GM23338 (cell line): ENCODE data around the gene EVL. TPM values are rescaled to one million over a fixed set of nuclear protein-coding genes. Genes with fewer than 3 reads are reported as not detected.

Experiments used
- ATAC-seq: fragments of 200-7000 bp; cut with Tn5 transposase; 3 replicates; pipeline ENCODE4 v1.9.1; 2020
- DNase-seq: peaks from one replicate; pipeline ENCODE4 v3.0.0-alpha.2; 2015; ENCODE audit warnings: low spot score
- H2AFZ ChIP-seq: fragments of 200-600 bp; sonication (generic); 2 replicates; pipeline ENCODE4 v1.8.0; 2016; ENCODE audit warnings: antibody characterized with exemption, mild to moderate bottlenecking, moderate library complexity
- H3F3A ChIP-seq: fragments of 200-600 bp; sonication (generic); replicated peaks from 2 replicates; pipeline ENCODE4 v1.8.0; 2017; ENCODE audit warnings: antibody characterized with exemption, mixed run types, low read depth
- H3K27ac ChIP-seq: fragments of 200-600 bp; sonication (generic); 2 replicates; pipeline ENCODE4 v1.6.1; 2016; ENCODE audit warnings: low read depth
- H3K27me3 ChIP-seq: fragments of 200-600 bp; sonication (generic); 2 replicates; pipeline ENCODE4 v1.8.0; 2016; ENCODE audit warnings: mild to moderate bottlenecking, mixed run types, moderate library complexity; ENCODE audit not compliant: insufficient read depth
- H3K36me3 ChIP-seq: fragments of 200-600 bp; sonication (generic); 2 replicates; pipeline ENCODE4 v1.8.0; 2016; ENCODE audit warnings: mild to moderate bottlenecking; ENCODE audit not compliant: insufficient read depth
- H3K4me1 ChIP-seq: fragments of 200-600 bp; sonication (generic); 2 replicates; pipeline ENCODE4 v1.8.0; 2016; ENCODE audit warnings: mild to moderate bottlenecking, moderate library complexity; ENCODE audit not compliant: insufficient read depth
- H3K4me2 ChIP-seq: fragments of 200-600 bp; sonication (generic); 2 replicates; pipeline ENCODE4 v1.7.1; 2017; ENCODE audit warnings: mixed run types
- H3K4me3 ChIP-seq: fragments of 200-600 bp; sonication (generic); 2 replicates; pipeline ENCODE4 v1.6.1; 2016; ENCODE audit warnings: mixed run types
- H3K79me2 ChIP-seq: fragments of 200-600 bp; sonication (generic); replicated peaks from 2 replicates; pipeline ENCODE4 v1.8.0; 2017; ENCODE audit warnings: mild to moderate bottlenecking; ENCODE audit not compliant: insufficient read depth
- H3K9me2 ChIP-seq: fragments of 200-600 bp; sonication (generic); 2 replicates; pipeline ENCODE4 v1.8.0; 2017; ENCODE audit not compliant: insufficient read depth
- H4K20me1 ChIP-seq: fragments of 200-600 bp; sonication (generic); replicated peaks from 2 replicates; pipeline ENCODE4 v1.8.0; 2017; ENCODE audit warnings: mild to moderate bottlenecking; ENCODE audit not compliant: insufficient read depth
- H3K27ac Mint-ChIP-seq: 2 replicates; pipeline ENCODE4 v1.8.0; 2020; ENCODE audit warnings: inconsistent platforms, mild to moderate bottlenecking, moderate library complexity, mixed read lengths
- H3K27me3 Mint-ChIP-seq: 3 replicates; pipeline ENCODE4 v1.8.0; 2022; ENCODE audit warnings: low read depth, mild to moderate bottlenecking, moderate library complexity, mixed read lengths, inconsistent platforms; ENCODE audit not compliant: insufficient read depth, poor library complexity
- H3K36me3 Mint-ChIP-seq: 3 replicates; pipeline ENCODE4 v1.8.0; 2021; ENCODE audit warnings: low read depth, mild to moderate bottlenecking, inconsistent platforms, moderate library complexity, mixed read lengths
- H3K4me1 Mint-ChIP-seq: 3 replicates; pipeline ENCODE4 v1.8.0; 2020; ENCODE audit warnings: mild to moderate bottlenecking, inconsistent platforms, mixed read lengths
- H3K4me3 Mint-ChIP-seq: 3 replicates; pipeline ENCODE4 v1.8.0; 2021; ENCODE audit warnings: moderate library complexity, mild to moderate bottlenecking, inconsistent platforms, mixed read lengths
- H3K9me3 Mint-ChIP-seq: 3 replicates; pipeline ENCODE4 v1.8.0; 2020; ENCODE audit warnings: moderate library complexity, mild to moderate bottlenecking, inconsistent platforms, mixed read lengths
- CREB1 ChIP-seq: fragments of 250-450 bp; sonication (Bioruptor Pico); IDR thresholded peaks from 2 replicates; pipeline ENCODE4 v1.5.0; 2020; ENCODE audit warnings: low read depth, mild to moderate bottlenecking, moderate library complexity
- CTCF ChIP-seq, 2 experiments: fragments of 200-600 bp in 1 of 2; sonication (generic) in 1 of 2; conservative IDR thresholded peaks; 2 replicates each; pipeline versions ENCODE4 v1.5.1 to v1.6.1; 2016 to 2017; ENCODE audit warnings: antibody characterized with exemption in 2 of 2, low read depth in 2 of 2, mild to moderate bottlenecking in 2 of 2, moderate library complexity in 1 of 2
- EZH2phosphoT487 ChIP-seq: fragments of 200-600 bp; sonication (generic); IDR thresholded peaks from one replicate; pipeline ENCODE4 v1.8.1; 2018; ENCODE audit warnings: antibody characterized with exemption; ENCODE audit not compliant: unreplicated experiment
- JUNB ChIP-seq: IDR thresholded peaks from one replicate; pipeline ENCODE4 v1.6.1; 2016; ENCODE audit warnings: antibody characterized with exemption; ENCODE audit not compliant: unreplicated experiment
- REST ChIP-seq: IDR thresholded peaks from one replicate; pipeline ENCODE4 v1.6.1; 2018; ENCODE audit warnings: antibody characterized with exemption; ENCODE audit not compliant: unreplicated experiment
- STAT1 ChIP-seq: IDR thresholded peaks from one replicate; pipeline ENCODE4 v1.6.1; 2016; ENCODE audit warnings: antibody characterized with exemption; ENCODE audit not compliant: unreplicated experiment
- ZNF114 ChIP-seq: fragments of 250-450 bp; sonication (Bioruptor Pico); IDR thresholded peaks from 2 replicates; pipeline ENCODE4 v1.5.0; 2020; ENCODE audit warnings: mild to moderate bottlenecking, moderate library complexity
- ZNF331 ChIP-seq: fragments of 250-450 bp; sonication (Bioruptor Pico); IDR thresholded peaks from 2 replicates; pipeline ENCODE4 v1.5.0; 2020; ENCODE audit warnings: low read depth, mild to moderate bottlenecking, moderate library complexity
- polyA plus RNA-seq: library from polyadenylated mRNA; unstranded; fragments of >200 nt; fragmentation: Nextera tagmentation; extraction: Ambion mirVana; gene quantifications from 2 replicates; pipeline ENCODE4 v1.2.1, GENCODE V29; 2016
- total RNA-seq: library from RNA; depleted of rRNA; stranded (reverse); fragments of >200 nt; shearing (Covaris generic); gene quantifications from 2 replicates; pipeline ENCODE4 v1.2.3, GENCODE V29; 2014

EVL gene
- total and polyA plus RNA-seq, 2 experiments from 2014 or later = 28.2 to 50.5 TPM

GRCh38 chr14:100142073-100143040 lies 77.1 kb downstream of the EVL start:
- no peak for DNase-seq
- H3K9me3 Mint-ChIP-seq = no peaks in the 10 kb centered on the region
- no peaks in the 10 kb centered on the region; the same call in 2 of the 3 replicates for H3K36me3 Mint-ChIP-seq
- H3K27me3 ChIP-seq = no peaks in the 10 kb centered on the region
- no peak overlapping the region for H3K4me2 ChIP-seq
- H3K27me3 Mint-ChIP-seq = peaks cover 12% of the 10 kb centered on the region
- TF ChIP-seq STAT1 = no peak
- 0 out of 4 replicates have a peak, but pooled peaks of 1 of the 2 experiments have one; percentile 1 for TF ChIP-seq CTCF (conservative IDR thresholded peaks at IDR 0.05; ENCODE audit: low read depth in 2 of 2)
- H3K4me3 Mint-ChIP-seq = no peak overlapping the region
- no peaks in the 10 kb centered on the region for H4K20me1 ChIP-seq
- no peaks in the 10 kb centered on the region for H3K9me2 ChIP-seq
- no peaks in the 10 kb centered on the region for H3K79me2 ChIP-seq
- H2AFZ ChIP-seq = no peak overlapping the region
- peaks cover 4% of the 10 kb centered on the region; the same call in 1 of the 2 replicates for H3K4me1 ChIP-seq
- no peaks in the 10 kb centered on the region for H3F3A ChIP-seq
- H3K4me1 Mint-ChIP-seq = peaks cover 9% of the 10 kb centered on the region
- H3K27ac Mint-ChIP-seq = no peak overlapping the region
- no peak overlapping the region for H3K4me3 ChIP-seq
- no peaks in the 10 kb centered on the region for H3K36me3 ChIP-seq
- ATAC-seq = no peak
- no peak overlapping the region for H3K27ac ChIP-seq

- H3K36me3 ChIP-seq = no peaks in the 10 kb centered on the region
- no peak overlapping the region for H3K4me3 ChIP-seq
- peaks cover 4% of the 10 kb centered on the region; the same call in 1 of the 2 replicates for H3K4me1 ChIP-seq
- H3K4me2 ChIP-seq = no peak overlapping the region
- no peaks in the 10 kb centered on the region for H3K27me3 ChIP-seq
- Mint-ChIP-seq H3K9me3 (no peaks in the 10 kb centered on the region), H3K27me3 (peaks cover 15% of the 10 kb centered on the region), H3K4me3 (no peak overlapping the region), H3K27ac (no peak overlapping the region), H3K4me1 (peaks cover 14% of the 10 kb centered on the region), H3K36me3 (no peaks in the 10 kb centered on the region; the same call in 2 of the 3 replicates)
- no peaks in the 10 kb centered on the region for H3F3A ChIP-seq
- H3K79me2 ChIP-seq = no peaks in the 10 kb centered on the region
- DNase-seq (peak; percentile 44), ATAC-seq (no peak)
- H3K27ac ChIP-seq = no peak overlapping the region
- no peaks in the 10 kb centered on the region for H4K20me1 ChIP-seq
- no peak for TF ChIP-seq EZH2phosphoT487
- no peaks in the 10 kb centered on the region for H3K9me2 ChIP-seq
- no peak overlapping the region for H2AFZ ChIP-seq
Observed at GRCh38 chr14:100143523-100143922, 78.3 kb downstream of the EVL start.

GRCh38 chr14:100143934-100144333 lies 78.7 kb downstream of the EVL start:
- no peak overlapping the region for H3K4me2 ChIP-seq
- peaks cover 15% of the 10 kb centered on the region for H3K4me1 Mint-ChIP-seq
- TF ChIP-seq CREB1 (CRISPR knock-in tag) (no peak), ZNF114 (CRISPR knock-in tag) (no peak), CTCF (conservative IDR thresholded peaks at IDR 0.05; ENCODE audit: low read depth in 2 of 2) (no peak), ZNF331 (CRISPR knock-in tag) (no peak), JUNB (no peak), STAT1 (no peak), REST (no peak)

More at GRCh38 chr14:100143934-100144333, 78.7 kb downstream of the EVL start:
- no peaks in the 10 kb centered on the region for H3K27me3 ChIP-seq
- no peak overlapping the region for H3K4me3 ChIP-seq
- DNase-seq (no peak), ATAC-seq (no peak)
- H3K4me1 ChIP-seq = peaks cover 4% of the 10 kb centered on the region; the same call in 1 of the 2 replicates
- Mint-ChIP-seq H3K9me3 (no peaks in the 10 kb centered on the region), H3K36me3 (no peaks in the 10 kb centered on the region; the same call in 2 of the 3 replicates), H3K4me3 (no peak overlapping the region), H3K27me3 (peaks cover 16% of the 10 kb centered on the region), H3K27ac (no peak overlapping the region)
- no peak overlapping the region for H3K27ac ChIP-seq
- H3K36me3 ChIP-seq = no peaks in the 10 kb centered on the region
- H4K20me1 ChIP-seq = no peaks in the 10 kb centered on the region
- no peaks in the 10 kb centered on the region for H3K9me2 ChIP-seq
- H3F3A ChIP-seq = no peaks in the 10 kb centered on the region
- H2AFZ ChIP-seq = no peak overlapping the region
- no peaks in the 10 kb centered on the region for H3K79me2 ChIP-seq
